ENCODE data around the gene POM121L2. TPM values are rescaled to one million over a fixed set of nuclear protein-coding genes. Genes with fewer than 3 reads are reported as not detected.

Gene POM121L2
- total and polyA plus RNA-seq, 2 donors (not counting 3 experiments of a cell fraction or from before 2014, with no cell fraction given) = not detected

- H2AFZ ChIP-seq (ENCODE audit: low read depth, low read length) = no peak overlapping the region
- peaks cover 2 to 4% of the 10 kb centered on the region in 2 experiments for H3K27me3 ChIP-seq (ENCODE audit: control insufficient read depth in 2 of 2, insufficient read depth in 2 of 2, low read length in 2 of 2)
- intact Hi-C loops (cut with micrococcal nuclease) (no loop called here), dilution Hi-C loops (cut with MboI; ENCODE audit: extremely low pct_ligation_motif_present, low sequenced_read_pairs) (no loop called here)
- H3K4me1 ChIP-seq (ENCODE audit: control insufficient read depth, extremely low read depth, insufficient read depth, low read length) = no peaks in the 10 kb centered on the region
- no peaks in the 10 kb centered on the region for H3K79me2 ChIP-seq (ENCODE audit: control insufficient read depth, insufficient read depth, low read length)
- no peaks in the 10 kb centered on the region for H3K9me1 ChIP-seq (replicated peaks; ENCODE audit: control insufficient read depth, extremely low read depth, insufficient read depth, low read length)
- no peak overlapping the region for H3K4me2 ChIP-seq (ENCODE audit: insufficient read depth, low read length)
- ChIA-PET POLR2A (no interaction called here), CTCF (no interaction called here)
- H3K4me3 ChIP-seq (replicated peaks in 1 of 3; ENCODE audit: insufficient read depth in 1 of 3, low read depth in 1 of 3, low read length in 3 of 3) = no peak overlapping the region
- no peak overlapping the region for H3K9ac ChIP-seq (replicated peaks; ENCODE audit: extremely low read depth, insufficient read depth, low read length)
- TF ChIP-seq MYC (IDR thresholded peaks at IDR 0.05; ENCODE audit: low read depth, low read length) (no peak), POLR2A (IDR thresholded peaks at IDR 0.05; ENCODE audit: low read depth, low read length) (no peak), JUN (IDR thresholded peaks at IDR 0.05; ENCODE audit: borderline replicate concordance, insufficient read depth, insufficient read length, low read depth) (no peak), FOS (IDR thresholded peaks at IDR 0.05; ENCODE audit: borderline replicate concordance, insufficient read depth, low read length) (no peak), CTCF (IDR thresholded peaks at IDR 0.05; ENCODE audit: extremely low read depth in 1 of 2, insufficient read depth in 1 of 2, low read depth in 1 of 2, low read length in 2 of 2) (no peak), EZH2 (IDR thresholded peaks at IDR 0.05; ENCODE audit: borderline replicate concordance, low read depth, low read length, severe bottlenecking) (no peak), GATA2 (IDR thresholded peaks at IDR 0.05; ENCODE audit: insufficient read depth, insufficient read length, low read depth, low read length) (no peak), MAX (IDR thresholded peaks at IDR 0.05; ENCODE audit: insufficient read depth, insufficient read length) (no peak), POLR2AphosphoS5 (IDR thresholded peaks at IDR 0.05; ENCODE audit: insufficient read depth, low read depth, low read length) (no peak)
- H3K36me3 ChIP-seq (ENCODE audit: control insufficient read depth in 2 of 2, extremely low read depth in 1 of 2, insufficient read depth in 2 of 2, low read length in 2 of 2) = no peaks in the 10 kb centered on the region
- no peaks in the 10 kb centered on the region for H3K9me3 ChIP-seq (replicated peaks; ENCODE audit: control insufficient read depth, insufficient read depth, low read length)
- no peak for FAIRE-seq
- no peak for DNase-seq (ENCODE audit: low read depth, low spot score)
- no TSS peak for BruUV-seq (replicated peaks)
- H3K27ac ChIP-seq (ENCODE audit: insufficient read depth, low read depth, low read length) = no peak overlapping the region
- H4K20me1 ChIP-seq (replicated peaks; ENCODE audit: control insufficient read depth, extremely low read depth, insufficient read depth, low read length) = no peaks in the 10 kb centered on the region
These were observed 9.3 kb upstream of the POM121L2 start for GRCh38 chr6:27321370-27321769.
